Smooth muscle cell (in vitro differentiated cells): ENCODE data around the gene HLA-E. TPM values are rescaled to one million over a fixed set of nuclear protein-coding genes. Genes with fewer than 3 reads are reported as not detected.
A peak's percentile ranks its signal among the peaks of the same experiment; 100 is the strongest.
"Not testable (repeated sequence)": the region's sequence is repeated elsewhere in the genome, so short reads cannot be mapped to it uniquely, and the experiment has no call there.

Source experiments
- DNase-seq: peaks from one replicate; lab custom pipeline; 2025; ENCODE audit not compliant: unreplicated experiment; lab: John Stamatoyannopoulos, UW
- H2AFZ ChIP-seq: fragments of 200-600 bp; sonication (generic); 2 replicates; pipeline ENCODE4 v1.6.0; 2016; ENCODE audit warnings: antibody characterized with exemption, low read depth, mild to moderate bottlenecking
- H3F3A ChIP-seq: fragments of 200-600 bp; sonication (generic); 2 replicates; pipeline ENCODE4 v1.6.0; 2017; ENCODE audit warnings: antibody characterized with exemption, low read depth
- H3K27ac ChIP-seq: fragments of 200-600 bp; sonication (generic); 2 replicates; pipeline ENCODE4 v1.5.1; 2016; ENCODE audit warnings: low read depth, mild to moderate bottlenecking
- H3K27me3 ChIP-seq: fragments of 200-600 bp; sonication (generic); 2 replicates; pipeline ENCODE4 v1.6.1; 2016; ENCODE audit warnings: low read depth, mild to moderate bottlenecking
- H3K36me3 ChIP-seq: fragments of 200-600 bp; sonication (generic); 2 replicates; pipeline ENCODE4 v1.5.1; 2016; ENCODE audit warnings: low read depth
- H3K4me1 ChIP-seq: fragments of 200-600 bp; sonication (generic); 2 replicates; pipeline ENCODE4 v1.5.1; 2016; ENCODE audit warnings: low read depth
- H3K4me2 ChIP-seq: fragments of 200-600 bp; sonication (generic); 2 replicates; pipeline ENCODE4 v1.6.0; 2016; ENCODE audit warnings: mild to moderate bottlenecking
- H3K4me3 ChIP-seq: fragments of 200-600 bp; sonication (generic); 2 replicates; pipeline ENCODE4 v1.5.1; 2016; ENCODE audit warnings: mild to moderate bottlenecking
- H3K79me2 ChIP-seq: fragments of 200-600 bp; sonication (generic); 2 replicates; pipeline ENCODE4 v1.6.0; 2016; ENCODE audit warnings: low read depth, mild to moderate bottlenecking
- H3K9ac ChIP-seq: fragments of 200-600 bp; sonication (generic); 2 replicates; pipeline ENCODE4 v1.6.0; 2016; ENCODE audit warnings: low read depth
- H3K9me3 ChIP-seq: fragments of 200-600 bp; sonication (generic); replicated peaks from 2 replicates; pipeline ENCODE4 v1.5.1; 2016; ENCODE audit warnings: low read depth
- H4K20me1 ChIP-seq: fragments of 200-600 bp; sonication (generic); 2 replicates; pipeline ENCODE4 v1.6.0; 2016; ENCODE audit warnings: low read depth
- CTCF ChIP-seq: fragments of 200-600 bp; sonication (generic); IDR thresholded peaks from 2 replicates; pipeline ENCODE4 v1.5.1; 2017; ENCODE audit warnings: borderline replicate concordance, mild to moderate bottlenecking, antibody characterized with exemption; ENCODE audit not compliant: insufficient read depth, poor library complexity, severe bottlenecking
- WGBS: methylation state at CpG from one replicate; pipeline ENCODE4 v1.1.7; 2016; ENCODE audit warnings: low lambda C conversion rate; 5-methylcytosine and 5-hydroxymethylcytosine counted together
- polyA plus RNA-seq: library from polyadenylated mRNA; unstranded; fragments of >200 nt; fragmentation: Nextera tagmentation; extraction: Ambion mirVana; gene quantifications from 2 replicates; pipeline ENCODE4 v1.2.1, GENCODE V29; 2016
- total RNA-seq: library from RNA; depleted of rRNA; stranded (reverse); fragments of >200 nt; gene quantifications from 2 replicates; pipeline ENCODE4 v1.2.3, GENCODE V29; 2014

The HLA-E gene
- total and polyA plus RNA-seq, 2 experiments from 2014 or later, result 104 to 126 TPM

- Histone ChIP-seq H3K4me1 (no peaks in the 10 kb centered on the region), H3K4me2 (no peak overlapping the region), H3K4me3 (no peak overlapping the region), H4K20me1 (no peaks in the 10 kb centered on the region), H3K9me3 (no peaks in the 10 kb centered on the region), H2AFZ (no peak overlapping the region), H3F3A (peaks cover 5% of the 10 kb centered on the region), H3K36me3 (no peaks in the 10 kb centered on the region), H3K9ac (no peak overlapping the region), H3K27ac (peak overlapping the region; percentile 17), H3K79me2 (no peaks in the 10 kb centered on the region), H3K27me3 (no peaks in the 10 kb centered on the region)
- 67% methylated on average over 6 of the region's 6 CpGs for WGBS
- no peak for DNase-seq
- TF ChIP-seq CTCF, result no peak
Observed at GRCh38 chr6:30520522-30520921, 31.2 kb downstream of the HLA-E start.

GRCh38 chr6:30521082-30521481 is 31.8 kb downstream of the HLA-E start:
- not testable (repeated sequence) for H3K4me1 ChIP-seq, H3F3A ChIP-seq, H3K4me2 ChIP-seq, H3K27me3 ChIP-seq, H4K20me1 ChIP-seq, DNase-seq, H3K36me3 ChIP-seq, H3K9ac ChIP-seq, H2AFZ ChIP-seq, H3K4me3 ChIP-seq, H3K79me2 ChIP-seq, H3K9me3 ChIP-seq
- H3K27ac ChIP-seq, result peak overlapping the region; percentile 17
- 41% methylated on average over 7 of the region's 7 CpGs for WGBS

GRCh38 chr6:30521952-30522351 is 32.6 kb downstream of the HLA-E start:
- peak overlapping the region; percentile 6 for H3K27ac ChIP-seq
- not testable (repeated sequence) for H3K36me3 ChIP-seq, H3K4me1 ChIP-seq, H3K27me3 ChIP-seq, H3K79me2 ChIP-seq, H3K4me3 ChIP-seq, H3F3A ChIP-seq, H4K20me1 ChIP-seq, DNase-seq, H3K9me3 ChIP-seq, H2AFZ ChIP-seq, H3K9ac ChIP-seq, H3K4me2 ChIP-seq
- WGBS, result 83% methylated on average over 5 of the region's 5 CpGs

DNA sequence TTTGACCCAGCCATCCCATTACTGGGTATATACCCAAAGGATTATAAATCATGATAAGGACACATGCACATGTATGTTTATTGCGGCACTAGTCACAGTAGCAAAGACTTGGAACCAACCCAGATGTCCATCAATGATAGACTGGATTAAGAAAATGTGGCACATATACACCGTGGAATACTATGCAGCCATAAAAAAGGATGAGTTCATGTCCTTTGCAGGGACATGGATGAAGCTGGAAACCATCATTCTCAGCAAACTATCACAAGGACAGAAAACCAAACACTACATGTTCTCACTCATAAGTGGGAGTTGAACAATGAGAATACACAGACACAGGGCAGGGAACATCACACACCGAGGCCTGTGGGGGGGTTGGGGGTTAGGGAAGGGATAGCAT is 37.1 kb downstream of the HLA-E start:
- not testable (repeated sequence) for H3K4me3 ChIP-seq, H3K9me3 ChIP-seq, H3K36me3 ChIP-seq, H3K4me2 ChIP-seq, H3K4me1 ChIP-seq, H2AFZ ChIP-seq, H4K20me1 ChIP-seq, H3K27ac ChIP-seq, H3K79me2 ChIP-seq, H3F3A ChIP-seq, H3K27me3 ChIP-seq, H3K9ac ChIP-seq, DNase-seq
- WGBS, result 92% methylated on average over 3 of the region's 3 CpGs

- not testable (repeated sequence) for H2AFZ ChIP-seq, DNase-seq, H3K4me1 ChIP-seq, H3K9me3 ChIP-seq, H3K27ac ChIP-seq, H3K79me2 ChIP-seq, H3F3A ChIP-seq, H3K4me3 ChIP-seq, H3K4me2 ChIP-seq, H3K27me3 ChIP-seq, H3K9ac ChIP-seq, H4K20me1 ChIP-seq, H3K36me3 ChIP-seq
- WGBS, result 90% methylated on average over 17 of the region's 17 CpGs
Observed at GRCh38 chr6:30529349-30529875, 40.1 kb downstream of the HLA-E start.
